H1 (cell line): Measurements from ENCODE around the gene PKNOX1.

ENCODE experiments used
- BACH1 ChIP-seq: IDR thresholded peaks from 2 replicates; pipeline ENCODE4 v1.6.1; 2012; ENCODE audit warnings: low read length, improper control_type of control experiment
- PHF8 ChIP-seq: fragments of 200-600 bp; sonication (generic); conservative IDR thresholded peaks from 2 replicates; pipeline ENCODE4 v1.7.1; 2012; ENCODE audit warnings: low read depth, mild to moderate bottlenecking, inconsistent platforms, low read length, moderate library complexity
- TF ChIP-seq, protein P1 (sequence below), 3 experiments: IDR thresholded peaks; 1 replicate in 2 of 3; 2 replicates in 1 of 3; pipeline versions ENCODE4 v1.5.1 to v1.6.1; 2011; ENCODE audit warnings: low read length in 3 of 3, mild to moderate bottlenecking in 3 of 3, inconsistent platforms in 2 of 3, low read depth in 1 of 3, moderate library complexity in 1 of 3; ENCODE audit not compliant: insufficient read depth in 1 of 3; ENCODE audit errors: control extremely low read depth in 1 of 3

DNA sequence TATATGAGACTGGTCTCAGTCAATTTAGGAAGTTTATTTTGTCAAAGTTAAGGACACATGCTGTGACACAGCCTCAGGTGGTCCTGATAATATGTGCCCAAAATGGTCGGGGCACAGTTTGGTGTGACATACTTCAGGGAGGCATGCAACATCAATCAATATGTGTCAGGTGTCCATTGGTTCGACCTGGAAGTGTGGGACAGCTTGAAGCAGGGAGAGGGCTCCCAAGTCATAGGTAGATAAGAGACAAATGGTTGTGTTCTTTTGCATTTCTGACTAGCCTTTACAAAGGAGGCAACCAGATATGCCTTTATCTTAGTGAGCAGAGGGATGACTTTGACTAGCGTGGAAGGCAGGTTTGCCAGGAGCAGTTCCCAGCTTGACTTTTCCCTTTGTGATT lies 44.4 kb upstream of the PKNOX1 start:
- TF ChIP-seq, protein P1, sequence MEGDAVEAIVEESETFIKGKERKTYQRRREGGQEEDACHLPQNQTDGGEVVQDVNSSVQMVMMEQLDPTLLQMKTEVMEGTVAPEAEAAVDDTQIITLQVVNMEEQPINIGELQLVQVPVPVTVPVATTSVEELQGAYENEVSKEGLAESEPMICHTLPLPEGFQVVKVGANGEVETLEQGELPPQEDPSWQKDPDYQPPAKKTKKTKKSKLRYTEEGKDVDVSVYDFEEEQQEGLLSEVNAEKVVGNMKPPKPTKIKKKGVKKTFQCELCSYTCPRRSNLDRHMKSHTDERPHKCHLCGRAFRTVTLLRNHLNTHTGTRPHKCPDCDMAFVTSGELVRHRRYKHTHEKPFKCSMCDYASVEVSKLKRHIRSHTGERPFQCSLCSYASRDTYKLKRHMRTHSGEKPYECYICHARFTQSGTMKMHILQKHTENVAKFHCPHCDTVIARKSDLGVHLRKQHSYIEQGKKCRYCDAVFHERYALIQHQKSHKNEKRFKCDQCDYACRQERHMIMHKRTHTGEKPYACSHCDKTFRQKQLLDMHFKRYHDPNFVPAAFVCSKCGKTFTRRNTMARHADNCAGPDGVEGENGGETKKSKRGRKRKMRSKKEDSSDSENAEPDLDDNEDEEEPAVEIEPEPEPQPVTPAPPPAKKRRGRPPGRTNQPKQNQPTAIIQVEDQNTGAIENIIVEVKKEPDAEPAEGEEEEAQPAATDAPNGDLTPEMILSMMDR (IDR thresholded peaks at IDR 0.05; ENCODE audit: control extremely low read depth in 1 of 3, insufficient read depth in 1 of 3, low read depth in 1 of 3, low read length in 3 of 3) = no peak
- TF ChIP-seq BACH1 (no peak), PHF8 (no peak)
